ENCODE measurements around the gene ACTMAP. TPM values are rescaled to one million over a fixed set of nuclear protein-coding genes. Genes with fewer than 3 reads are reported as not detected.

ACTMAP gene
- total RNA-seq, 1 donor from 2014 or later, result 3.3 TPM

DNA sequence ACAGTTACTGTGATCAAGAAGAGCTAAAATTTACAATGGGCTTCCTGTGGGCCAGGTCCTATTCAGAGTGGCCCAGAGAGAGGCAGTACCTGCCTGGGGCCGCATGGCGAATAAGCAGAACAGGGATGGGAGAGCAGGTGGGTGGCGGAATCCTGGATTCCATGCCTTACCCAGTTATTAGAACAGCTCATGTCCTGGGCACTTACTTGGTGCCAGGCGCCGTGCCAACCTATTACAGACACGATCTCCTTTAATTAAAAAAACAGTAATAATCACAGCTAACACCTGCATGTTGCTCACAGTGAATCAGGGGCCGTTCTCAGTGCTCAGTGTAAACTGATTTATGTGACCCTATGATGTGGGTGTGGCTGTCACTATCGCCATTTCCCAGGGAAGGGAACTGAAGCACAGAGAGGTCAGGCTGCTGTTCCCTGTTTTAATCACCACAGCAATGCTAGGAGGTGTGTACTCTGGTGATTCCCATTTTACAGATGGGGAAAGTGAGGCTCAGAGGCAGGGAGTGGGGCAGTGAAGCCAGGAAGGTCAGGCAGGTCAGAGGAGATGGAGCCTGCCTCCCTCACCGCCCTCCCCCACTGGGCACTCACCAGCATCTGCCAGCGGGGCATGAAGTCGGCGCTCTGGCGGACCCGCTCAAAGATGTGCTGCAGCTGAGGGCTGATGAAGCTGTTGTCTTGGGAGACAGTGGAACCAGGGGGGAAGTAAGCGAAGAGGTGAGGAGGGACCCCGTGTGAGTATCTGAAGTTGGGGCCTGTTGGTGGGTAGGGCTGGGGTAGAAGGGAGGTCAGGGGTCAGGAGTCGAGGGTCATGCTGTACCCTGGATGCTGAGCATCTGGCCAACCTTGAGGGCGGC is 45.6 kb downstream of the ACTMAP start:
- TF ChIP-seq, protein P1, sequence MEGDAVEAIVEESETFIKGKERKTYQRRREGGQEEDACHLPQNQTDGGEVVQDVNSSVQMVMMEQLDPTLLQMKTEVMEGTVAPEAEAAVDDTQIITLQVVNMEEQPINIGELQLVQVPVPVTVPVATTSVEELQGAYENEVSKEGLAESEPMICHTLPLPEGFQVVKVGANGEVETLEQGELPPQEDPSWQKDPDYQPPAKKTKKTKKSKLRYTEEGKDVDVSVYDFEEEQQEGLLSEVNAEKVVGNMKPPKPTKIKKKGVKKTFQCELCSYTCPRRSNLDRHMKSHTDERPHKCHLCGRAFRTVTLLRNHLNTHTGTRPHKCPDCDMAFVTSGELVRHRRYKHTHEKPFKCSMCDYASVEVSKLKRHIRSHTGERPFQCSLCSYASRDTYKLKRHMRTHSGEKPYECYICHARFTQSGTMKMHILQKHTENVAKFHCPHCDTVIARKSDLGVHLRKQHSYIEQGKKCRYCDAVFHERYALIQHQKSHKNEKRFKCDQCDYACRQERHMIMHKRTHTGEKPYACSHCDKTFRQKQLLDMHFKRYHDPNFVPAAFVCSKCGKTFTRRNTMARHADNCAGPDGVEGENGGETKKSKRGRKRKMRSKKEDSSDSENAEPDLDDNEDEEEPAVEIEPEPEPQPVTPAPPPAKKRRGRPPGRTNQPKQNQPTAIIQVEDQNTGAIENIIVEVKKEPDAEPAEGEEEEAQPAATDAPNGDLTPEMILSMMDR (conservative IDR thresholded peaks at IDR 0.05; ENCODE audit: low read depth, low read length), result no peak
- DNase-seq (ENCODE audit: low read depth), result no peak
- H3K4me3 ChIP-seq (ENCODE audit: low read depth, low read length), result no peak overlapping the region

DNA sequence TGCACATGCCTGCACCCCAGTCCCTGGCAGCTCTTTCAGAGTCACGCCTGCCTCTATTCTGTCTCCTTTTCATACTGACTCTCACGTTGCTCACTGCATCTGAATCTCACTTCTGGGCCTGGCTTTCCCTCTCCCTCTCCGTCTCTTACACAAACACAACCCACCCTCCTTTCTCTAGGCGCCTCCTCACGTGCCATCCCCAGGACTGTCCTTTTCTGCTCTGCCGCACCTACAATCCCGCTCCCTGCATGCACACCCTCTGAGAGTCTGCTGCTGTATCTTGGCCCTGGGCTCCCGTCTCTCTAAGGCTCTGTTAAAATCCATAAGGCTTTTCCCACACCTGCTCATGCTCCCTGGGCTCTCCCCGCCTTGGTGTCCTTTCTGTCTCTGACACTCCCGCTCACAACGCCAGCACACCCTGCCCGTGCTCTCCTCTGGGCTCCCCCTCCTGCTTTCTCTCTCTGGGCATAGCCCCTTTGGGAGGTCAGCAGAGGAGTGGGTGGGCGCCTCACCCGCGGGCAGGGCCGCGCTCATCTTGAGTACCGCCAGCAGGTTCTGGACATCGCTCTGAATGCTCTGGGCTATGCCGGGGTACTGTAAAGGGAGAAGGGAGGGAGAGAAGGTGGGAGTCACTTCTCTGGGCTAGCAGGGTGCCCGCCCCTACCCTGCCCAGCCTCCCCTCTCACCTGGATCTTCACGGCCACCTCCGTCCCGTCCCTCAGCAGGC is 47.1 kb downstream of the ACTMAP start:
- no peak for DNase-seq (ENCODE audit: low read depth)
- no peak overlapping the region for H3K4me3 ChIP-seq (ENCODE audit: low read depth, low read length)
- TF ChIP-seq, protein P1 (conservative IDR thresholded peaks at IDR 0.05; ENCODE audit: low read depth, low read length), result no peak

DNA sequence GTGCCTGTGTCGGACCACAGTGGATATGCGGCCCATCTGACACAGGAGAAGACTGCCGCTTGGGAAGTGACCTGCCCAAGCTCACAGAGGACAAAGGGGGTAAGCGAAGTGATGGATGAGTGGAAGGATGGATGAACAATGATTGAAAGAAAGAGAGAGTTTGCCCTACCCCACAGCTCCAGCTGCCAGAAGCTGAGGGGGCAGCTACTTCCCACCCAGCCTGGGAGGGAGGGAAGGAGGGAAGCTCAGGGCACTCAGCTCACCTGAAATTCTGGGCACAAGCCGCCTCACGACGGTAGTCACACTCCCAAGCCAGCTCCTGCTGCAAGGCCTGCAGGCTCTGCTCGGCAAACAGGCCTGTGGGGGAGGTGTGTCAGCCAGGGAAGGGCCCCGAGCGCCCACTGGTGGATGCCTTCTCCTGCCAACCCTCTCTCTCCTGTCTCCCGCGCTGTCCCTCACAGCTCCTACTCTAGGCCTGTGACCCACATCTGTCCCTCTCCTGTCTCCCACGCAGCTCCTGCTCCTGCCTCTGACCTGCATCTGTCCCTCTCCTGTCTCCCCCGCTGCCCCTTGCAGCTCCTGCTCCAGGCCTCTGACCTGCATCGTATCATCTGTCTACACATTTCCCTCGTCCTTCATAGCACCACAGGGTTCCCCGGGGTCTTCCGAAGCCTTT is 47.8 kb downstream of the ACTMAP start:
- no peak for DNase-seq (ENCODE audit: low read depth)
- H3K4me3 ChIP-seq (ENCODE audit: low read depth, low read length), result no peak overlapping the region
- TF ChIP-seq, protein P1 (conservative IDR thresholded peaks at IDR 0.05; ENCODE audit: low read depth, low read length), result no peak

DNA sequence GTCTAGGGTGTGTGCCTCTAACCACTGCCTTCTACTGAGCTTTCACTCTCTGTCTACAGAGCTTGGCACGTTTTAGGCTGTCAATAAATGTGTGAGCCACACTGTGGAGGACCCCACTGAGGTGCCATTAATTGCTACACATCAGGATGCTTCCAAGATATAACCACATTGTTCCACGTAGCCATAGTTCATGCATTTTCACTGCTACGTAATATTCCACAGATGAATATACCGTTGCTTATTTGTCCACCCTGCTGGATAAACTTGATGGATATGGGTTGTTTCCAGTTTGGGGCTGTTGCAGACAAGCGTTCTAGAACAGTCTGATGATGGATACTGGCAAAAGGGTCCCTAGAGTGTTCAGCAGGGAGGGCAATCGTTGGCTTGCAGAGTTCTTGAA is 48.5 kb downstream of the ACTMAP start:
- DNase-seq (ENCODE audit: low read depth), result no peak
- TF ChIP-seq, protein P1 (conservative IDR thresholded peaks at IDR 0.05; ENCODE audit: low read depth, low read length), result no peak
- H3K4me3 ChIP-seq (ENCODE audit: low read depth, low read length), result no peak overlapping the region

DNA sequence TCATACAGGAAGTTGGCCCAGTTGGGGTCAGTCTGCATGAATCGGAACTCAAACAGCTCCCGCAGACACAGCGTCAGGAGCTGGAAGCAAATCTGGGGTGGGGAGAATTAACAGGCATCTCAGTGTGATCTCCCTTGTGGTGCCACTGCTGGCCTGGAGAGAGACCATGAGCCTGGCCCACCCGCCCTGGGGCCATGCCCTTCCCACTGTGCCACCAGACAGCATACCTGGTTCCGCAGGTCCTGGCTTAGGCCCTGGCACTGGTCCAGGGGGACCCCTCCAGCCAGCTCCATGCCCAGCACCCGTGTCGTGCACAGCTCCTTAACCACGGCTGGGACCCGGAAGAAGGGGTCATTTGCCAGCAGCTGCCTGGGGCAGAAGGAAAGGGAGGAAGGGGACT is 50.2 kb downstream of the ACTMAP start:
- TF ChIP-seq, protein P1 (conservative IDR thresholded peaks at IDR 0.05; ENCODE audit: low read depth, low read length), result no peak
- no peak overlapping the region for H3K4me3 ChIP-seq (ENCODE audit: low read depth, low read length)
- DNase-seq (ENCODE audit: low read depth), result no peak

DNA sequence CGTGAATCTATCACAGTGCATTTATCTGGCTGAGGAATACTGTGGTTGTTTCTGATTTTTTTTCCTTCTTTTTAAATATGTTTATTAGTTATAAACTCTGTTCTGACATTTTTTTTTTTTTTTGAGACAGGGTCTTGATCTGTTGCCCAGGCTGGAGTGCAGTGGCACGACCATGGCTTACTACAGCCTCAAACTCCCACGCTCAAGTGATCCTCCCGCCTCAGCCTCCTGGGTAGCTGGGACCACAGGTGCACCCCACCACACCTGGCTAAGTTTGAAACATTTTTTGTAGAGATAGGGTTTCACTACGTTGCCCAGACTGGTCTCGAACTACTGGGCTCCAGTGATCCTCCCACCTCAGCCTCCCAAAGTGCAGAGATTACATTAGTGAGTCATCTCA is 53.3 kb downstream of the ACTMAP start:
- TF ChIP-seq, protein P1 (conservative IDR thresholded peaks at IDR 0.05; ENCODE audit: low read depth, low read length), result no peak
- DNase-seq (ENCODE audit: low read depth), result no peak
- no peak overlapping the region for H3K4me3 ChIP-seq (ENCODE audit: low read depth, low read length)
